Ovary (tissue), 3 donors: ENCODE data around the gene SRRM5.

Source experiments
- POLR2A ChIP-seq: fragments of 450-650 bp; IDR thresholded peaks from one replicate; pipeline ENCODE4 v1.6.1; 2017; ENCODE audit warnings: antibody characterized with exemption, mild to moderate bottlenecking, moderate library complexity
- TF ChIP-seq, protein P1 (sequence below), 3 donors: fragments of 450-650 bp in 2 of 3; fragments of 200-600 bp in 1 of 3; IDR thresholded peaks; one replicate each; pipeline versions ENCODE4 v1.5.1 to v1.8.0; 2016 to 2022; ENCODE audit warnings: antibody characterized with exemption in 3 of 3, mild to moderate bottlenecking in 1 of 3
- donor health status: DM: no; HTN: no; CAD: no.

GRCh38 chr19:43572171-43572588, 39.7 kb upstream of the SRRM5 start:
- TF ChIP-seq, protein P1, sequence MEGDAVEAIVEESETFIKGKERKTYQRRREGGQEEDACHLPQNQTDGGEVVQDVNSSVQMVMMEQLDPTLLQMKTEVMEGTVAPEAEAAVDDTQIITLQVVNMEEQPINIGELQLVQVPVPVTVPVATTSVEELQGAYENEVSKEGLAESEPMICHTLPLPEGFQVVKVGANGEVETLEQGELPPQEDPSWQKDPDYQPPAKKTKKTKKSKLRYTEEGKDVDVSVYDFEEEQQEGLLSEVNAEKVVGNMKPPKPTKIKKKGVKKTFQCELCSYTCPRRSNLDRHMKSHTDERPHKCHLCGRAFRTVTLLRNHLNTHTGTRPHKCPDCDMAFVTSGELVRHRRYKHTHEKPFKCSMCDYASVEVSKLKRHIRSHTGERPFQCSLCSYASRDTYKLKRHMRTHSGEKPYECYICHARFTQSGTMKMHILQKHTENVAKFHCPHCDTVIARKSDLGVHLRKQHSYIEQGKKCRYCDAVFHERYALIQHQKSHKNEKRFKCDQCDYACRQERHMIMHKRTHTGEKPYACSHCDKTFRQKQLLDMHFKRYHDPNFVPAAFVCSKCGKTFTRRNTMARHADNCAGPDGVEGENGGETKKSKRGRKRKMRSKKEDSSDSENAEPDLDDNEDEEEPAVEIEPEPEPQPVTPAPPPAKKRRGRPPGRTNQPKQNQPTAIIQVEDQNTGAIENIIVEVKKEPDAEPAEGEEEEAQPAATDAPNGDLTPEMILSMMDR (IDR thresholded peaks at IDR 0.05) = no peak
- TF ChIP-seq POLR2A = no peak
